ENCODE measurements around the gene CIB2.
"Not testable (repeated sequence)": the region's sequence is repeated elsewhere in the genome, so short reads cannot be mapped to it uniquely, and the experiment has no call there.

The CIB2 gene

DNA sequence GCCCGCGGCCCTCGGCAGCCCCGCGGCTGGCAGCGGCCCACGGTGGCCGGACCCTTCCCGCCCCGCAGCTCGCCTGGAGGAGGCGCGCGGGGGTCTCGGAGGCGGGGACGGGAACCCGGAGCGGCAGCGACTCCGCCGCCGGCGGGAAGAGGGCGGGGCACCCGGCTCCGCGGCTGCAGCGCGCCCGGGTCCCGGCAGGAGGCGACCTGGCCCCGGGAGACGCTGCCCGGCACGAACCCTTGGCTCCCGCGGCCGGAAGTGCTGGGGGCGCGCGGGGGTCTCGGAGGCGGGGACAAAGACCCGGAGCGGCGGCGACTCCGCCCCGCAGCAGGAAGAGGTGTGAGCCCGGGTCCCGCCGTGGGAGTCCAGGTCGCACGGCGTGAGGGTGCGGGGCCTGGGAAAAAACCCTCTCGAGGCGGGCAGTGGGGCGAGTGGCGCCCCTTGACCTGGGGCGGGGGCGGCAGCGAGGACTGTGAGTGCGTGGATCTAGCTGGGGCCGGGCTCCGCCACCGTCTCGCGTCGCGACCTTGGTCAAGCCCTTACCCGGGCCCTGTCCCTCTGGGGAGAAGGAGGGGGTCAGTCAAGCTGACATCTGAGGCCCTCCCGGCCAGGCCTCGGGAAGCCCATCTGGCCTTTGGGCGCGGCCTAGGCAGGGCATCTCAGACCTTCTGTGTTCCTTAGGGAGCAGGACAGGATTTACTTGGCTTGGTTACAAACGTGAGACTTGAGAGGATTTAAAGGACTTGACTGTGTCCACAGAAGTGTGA is at the start of gene CIB2:
Gene CIB2, minus strand, starts transcription at position 151 of the 767 bp plus-strand sequence. CDS start 230 bp downstream, outside the sequence.
- peak; percentile 88 for DNase-seq

DNA sequence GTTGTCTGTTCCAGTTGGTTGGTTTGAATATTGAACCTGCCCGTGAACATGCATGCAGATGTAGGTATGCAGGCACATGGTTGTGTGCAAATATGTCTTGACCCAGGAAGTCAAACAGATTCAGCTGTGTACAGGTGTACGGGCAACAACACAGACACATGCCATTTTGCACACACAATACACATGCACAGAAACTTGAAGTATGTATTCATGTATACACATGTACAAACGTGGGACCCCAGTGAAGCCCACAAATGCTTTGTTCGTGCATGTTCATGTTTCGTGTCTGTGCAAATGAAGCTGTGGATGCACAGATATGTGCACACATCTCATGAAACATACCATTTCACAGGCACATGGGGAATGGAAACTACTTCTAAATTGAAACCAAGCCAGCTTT is 48.7 kb upstream of the CIB2 start:
- DNase-seq = no peak

DNA sequence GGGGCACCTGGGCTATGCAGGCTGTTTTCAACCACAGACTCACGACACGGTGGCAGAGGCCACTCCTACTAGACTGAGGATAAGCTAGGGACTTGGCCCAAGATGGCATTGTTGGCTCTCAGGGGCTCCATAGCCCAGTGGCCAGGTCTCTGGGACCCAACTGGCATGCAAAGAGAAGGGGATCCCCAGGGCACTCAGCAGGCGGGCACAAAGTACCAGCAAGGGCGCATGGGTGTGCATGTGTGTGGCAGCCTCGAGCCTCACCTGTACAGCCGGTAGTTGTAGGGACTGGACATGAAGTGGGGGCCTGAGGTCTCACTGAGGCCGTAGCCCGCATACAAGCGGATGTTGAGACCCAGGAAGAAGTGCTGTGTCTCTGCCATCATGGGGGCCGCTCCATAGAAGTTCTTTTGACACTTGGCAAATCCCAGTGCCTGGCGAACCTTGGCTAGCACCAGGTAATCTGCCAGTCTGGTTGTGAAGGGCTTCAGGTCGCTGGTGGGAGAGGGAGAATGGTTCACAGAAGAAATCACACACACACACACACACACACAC is 48.1 kb upstream of the CIB2 start:
- DNase-seq = no peak

DNA sequence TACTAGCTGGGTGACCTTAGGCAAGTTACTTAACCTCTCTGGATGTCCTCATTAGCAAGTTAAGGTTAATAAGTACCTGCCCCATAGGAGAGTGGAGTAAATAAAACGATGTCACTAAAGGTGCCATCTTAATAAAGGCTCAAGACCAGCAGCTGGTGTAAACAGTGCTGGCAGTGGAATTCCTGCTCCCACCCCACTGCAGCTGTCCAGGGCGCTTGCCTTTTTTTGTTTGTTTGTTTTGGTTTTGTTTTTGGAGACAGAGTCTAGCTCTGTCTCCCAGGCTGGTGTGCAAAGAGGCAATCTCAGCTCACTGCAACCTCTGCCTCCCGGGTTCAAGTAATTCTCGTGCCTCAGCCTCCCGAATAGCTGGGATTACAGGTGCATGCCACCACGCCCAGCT is 46.8 kb upstream of the CIB2 start:
- no peak for DNase-seq

DNA sequence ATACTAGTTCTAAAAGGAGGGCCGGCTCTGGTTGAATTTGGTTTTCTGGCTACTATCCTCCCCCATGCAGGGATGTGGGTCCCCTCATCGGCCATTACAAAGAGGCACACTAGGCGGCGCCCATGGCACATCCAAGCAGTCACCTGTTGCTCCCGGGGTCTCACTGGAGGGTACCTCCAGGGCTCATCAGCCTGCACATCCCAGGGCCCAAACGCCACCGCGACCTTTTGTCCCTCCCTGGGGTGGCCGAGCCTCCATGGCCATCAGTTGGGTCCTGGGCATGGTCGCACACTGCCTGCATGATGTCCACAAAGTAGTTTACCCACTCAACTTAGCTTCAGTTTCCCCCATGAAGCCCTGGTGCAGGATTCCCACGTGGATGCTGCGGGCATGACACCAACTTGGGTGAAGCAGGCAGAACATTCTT is 46.2 kb upstream of the CIB2 start:
- peak; percentile 58 for DNase-seq

DNA sequence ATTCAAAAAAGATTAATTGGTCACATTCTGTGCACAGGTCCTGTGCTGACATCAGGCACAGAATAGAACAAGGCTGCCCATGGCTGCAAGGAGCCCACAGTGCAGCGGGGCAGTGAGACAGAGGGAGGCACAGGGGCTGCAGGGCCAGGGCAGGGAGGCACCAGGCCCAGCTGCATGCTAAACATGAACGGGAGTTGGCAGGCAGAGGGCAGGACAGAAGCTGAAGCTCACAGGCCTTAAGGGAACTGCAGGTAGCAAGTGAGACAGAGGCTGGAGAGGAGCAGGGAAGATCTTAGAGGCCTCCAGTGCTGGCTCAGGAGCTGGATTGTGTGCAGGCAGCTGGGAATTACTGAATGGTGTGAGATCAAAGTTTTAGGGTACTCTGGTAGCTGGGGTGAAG is 44.1 kb upstream of the CIB2 start:
- peak; percentile 3 for DNase-seq

DNA sequence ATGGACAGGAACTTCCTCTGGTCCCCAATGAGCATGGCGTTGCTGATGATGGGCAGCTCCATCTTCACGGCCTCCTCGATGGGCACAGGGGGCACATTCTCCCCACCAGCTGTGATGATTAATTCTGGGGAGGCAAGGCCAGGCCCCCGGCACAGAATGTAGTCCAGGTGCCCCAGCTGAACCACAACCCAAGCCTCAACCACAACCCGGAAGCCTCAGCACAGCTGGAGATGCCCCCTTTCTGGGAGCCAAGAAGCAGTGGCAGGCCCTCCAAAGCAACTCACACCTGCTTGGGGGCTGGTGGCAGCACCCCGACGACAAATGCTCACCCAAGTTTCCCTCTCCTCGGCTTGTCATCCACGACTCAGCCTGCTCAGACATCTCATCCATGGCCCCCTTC is 43.2 kb upstream of the CIB2 start:
- no peak for DNase-seq

DNA sequence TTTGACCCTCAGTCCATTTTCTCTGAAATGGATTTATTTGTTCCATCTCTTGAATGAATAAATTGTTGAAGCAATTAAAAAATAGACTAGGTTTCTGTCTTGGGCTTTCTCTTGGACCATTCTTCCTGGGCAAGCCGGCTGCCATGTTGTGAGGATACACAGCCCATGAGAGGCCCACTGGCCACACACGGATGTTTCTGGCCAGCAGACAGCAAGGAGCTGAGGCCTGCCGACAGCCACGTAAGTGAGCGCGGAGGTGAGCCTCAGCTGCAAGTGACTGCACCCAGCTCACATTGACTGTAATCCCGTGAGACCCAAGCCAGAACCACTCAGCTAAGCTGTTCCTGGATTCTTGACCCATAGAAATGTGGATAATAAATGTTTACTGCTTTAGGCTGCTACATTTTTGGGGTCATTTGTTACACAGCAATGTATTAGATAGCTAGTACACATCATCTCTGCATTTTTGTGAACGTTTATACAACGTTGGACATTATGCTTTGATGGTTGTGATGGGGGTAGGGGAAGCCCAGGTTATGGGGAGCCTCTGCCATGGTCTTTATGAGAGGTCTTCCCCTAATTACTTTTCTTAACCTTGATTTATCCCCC is 40.7 kb upstream of the CIB2 start:
- DNase-seq = no peak

DNA sequence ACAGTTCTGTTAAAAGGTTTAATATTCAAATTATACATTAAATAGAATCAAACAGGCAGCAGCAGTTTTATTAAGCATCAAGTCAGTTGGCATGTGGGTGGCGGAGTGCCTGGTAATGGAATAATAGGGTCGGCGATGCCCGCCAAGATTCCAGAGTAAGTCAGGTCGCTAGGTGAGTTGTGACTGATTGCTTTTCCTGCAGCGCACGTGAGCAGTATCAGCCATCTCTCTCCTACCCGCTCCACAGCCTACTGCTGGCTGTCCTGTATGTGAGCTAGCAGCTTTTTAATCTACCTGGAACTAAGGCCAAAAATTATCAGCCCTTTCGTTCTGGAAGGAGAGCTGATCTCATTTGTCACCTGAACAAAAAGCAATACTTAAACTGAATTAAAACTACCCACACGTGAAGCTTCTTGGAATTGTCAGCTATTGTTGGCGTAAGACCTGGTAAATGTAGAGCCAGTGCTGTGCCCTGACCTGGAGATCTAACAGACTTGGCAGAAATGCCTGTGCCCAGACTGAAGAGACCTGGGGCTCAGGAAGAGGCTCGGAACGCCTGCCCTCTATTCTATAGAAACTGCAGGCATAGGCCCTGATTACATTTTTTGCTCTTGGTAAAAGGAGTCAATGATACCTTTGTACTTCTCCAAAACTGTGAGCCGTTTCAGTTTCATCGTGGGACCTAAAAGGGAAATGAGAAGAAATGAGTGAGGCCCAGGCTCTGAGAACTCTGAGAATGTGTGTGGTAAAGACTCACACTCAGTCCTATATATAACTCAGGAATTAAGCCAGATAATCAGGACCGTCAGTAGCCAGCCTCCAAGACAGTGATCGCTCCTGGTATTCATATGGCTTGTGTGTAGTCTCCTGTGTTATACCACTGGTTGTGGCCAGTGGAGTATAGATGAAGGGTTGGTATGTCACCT is 39.9 kb upstream of the CIB2 start:
- no peak for DNase-seq

DNA sequence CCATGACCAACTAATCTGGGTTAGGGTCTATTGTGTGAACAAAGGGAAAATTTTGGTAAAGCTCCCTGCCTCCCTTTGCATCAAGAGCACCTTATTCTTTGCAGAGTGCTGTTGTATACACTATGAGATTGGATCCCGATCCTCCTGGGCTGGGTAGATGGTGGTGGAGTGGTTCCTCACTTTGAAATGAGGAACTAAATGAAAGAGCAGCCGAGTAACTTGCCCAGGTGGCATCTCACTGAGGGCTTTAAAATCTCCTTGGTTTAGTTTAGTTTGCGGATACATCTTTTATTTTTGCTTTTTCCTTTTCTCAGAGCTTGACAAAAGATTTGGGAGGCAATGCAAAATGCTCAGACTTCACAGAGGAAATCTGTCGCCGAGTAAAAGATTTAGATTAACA is 37.4 kb upstream of the CIB2 start:
- no peak for DNase-seq

DNA sequence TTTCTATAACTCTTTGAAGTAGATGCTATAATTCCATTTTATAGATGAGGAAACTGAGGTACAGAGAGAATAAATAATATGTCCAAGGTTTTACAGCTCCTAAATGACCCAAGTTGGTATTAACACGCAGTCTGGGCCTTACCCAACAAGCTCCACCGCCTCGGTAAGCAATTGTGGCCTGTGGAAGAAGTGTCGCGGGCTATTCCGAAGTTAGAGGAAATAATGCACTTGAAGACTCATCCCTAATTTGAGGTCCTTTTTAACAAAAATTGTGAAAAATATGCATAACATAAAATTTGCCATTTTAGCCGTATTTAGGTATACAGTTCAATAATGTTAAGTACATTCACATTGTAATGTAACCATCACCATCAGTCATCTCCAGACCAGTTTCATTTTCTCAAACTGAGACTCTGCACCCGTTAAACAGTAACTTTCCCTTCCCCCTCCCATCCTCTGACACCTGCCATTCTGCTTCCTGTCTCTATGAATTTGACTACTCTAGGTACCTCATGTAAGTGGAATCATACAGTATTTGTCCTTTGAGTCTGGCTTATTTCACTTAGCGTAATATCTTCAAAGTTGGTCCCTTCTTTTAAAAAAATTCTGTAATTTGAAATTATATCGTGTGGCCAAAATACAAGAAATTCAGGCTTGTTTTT is 36.1 kb upstream of the CIB2 start:
- DNase-seq = no peak

DNA sequence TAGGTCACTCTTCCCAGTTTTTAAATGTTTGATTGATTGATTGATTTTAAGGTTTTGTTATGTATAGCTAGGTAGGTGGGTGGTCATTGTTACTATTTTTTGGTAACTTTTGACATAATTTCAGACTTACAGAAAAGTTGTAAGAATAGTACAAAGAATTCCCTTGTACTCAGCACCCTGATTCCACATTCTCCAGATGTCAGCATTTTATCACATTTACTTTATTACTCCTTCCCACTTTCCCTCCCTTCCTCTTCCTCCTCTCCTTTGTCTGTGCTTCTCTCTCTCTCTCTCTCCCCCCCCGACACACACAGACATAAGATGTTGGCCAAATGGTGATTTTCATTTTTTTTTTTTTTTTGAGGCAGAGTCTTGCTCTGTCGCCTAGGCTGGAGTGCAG is 32.8 kb upstream of the CIB2 start:
- no peak for DNase-seq

DNA sequence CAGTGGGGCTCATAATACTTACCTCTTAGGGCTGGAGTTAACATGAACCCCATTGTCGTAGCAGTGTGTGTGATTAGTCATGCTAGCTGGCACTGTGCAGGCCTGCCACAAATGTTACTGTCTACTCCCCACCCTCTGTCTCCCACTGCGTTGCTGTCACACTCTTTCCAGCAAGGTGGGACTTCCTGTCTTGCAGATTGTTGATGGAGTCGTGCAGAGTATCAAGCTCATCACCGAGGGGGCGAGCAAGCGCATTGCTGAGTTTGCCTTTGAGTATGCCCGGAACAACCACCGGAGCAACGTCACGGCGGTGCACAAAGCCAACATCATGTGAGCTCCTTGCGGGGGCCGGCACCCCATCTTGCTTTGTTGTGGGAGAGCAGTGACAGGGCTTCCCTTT is 30.8 kb upstream of the CIB2 start:
- no peak for DNase-seq

DNA sequence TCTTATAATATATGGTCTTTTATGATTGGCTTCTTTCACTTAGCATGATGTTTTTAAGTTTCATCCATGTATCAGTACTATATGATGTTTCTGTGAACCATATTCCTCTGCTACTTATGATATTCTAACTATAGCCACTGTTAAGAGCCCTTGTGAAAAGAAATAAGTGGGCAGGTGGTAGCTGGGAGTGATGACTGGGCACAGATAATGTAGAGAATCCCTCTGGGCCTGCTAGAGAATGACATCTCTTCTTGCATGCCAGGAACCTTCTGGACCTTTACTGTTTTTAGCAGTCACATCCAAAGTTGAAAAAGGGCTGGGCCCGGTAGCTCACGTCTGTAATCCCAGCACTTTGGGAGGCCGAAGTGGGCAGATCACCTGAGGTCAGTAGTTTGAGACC is 28.1 kb upstream of the CIB2 start:
- DNase-seq = no peak

DNA sequence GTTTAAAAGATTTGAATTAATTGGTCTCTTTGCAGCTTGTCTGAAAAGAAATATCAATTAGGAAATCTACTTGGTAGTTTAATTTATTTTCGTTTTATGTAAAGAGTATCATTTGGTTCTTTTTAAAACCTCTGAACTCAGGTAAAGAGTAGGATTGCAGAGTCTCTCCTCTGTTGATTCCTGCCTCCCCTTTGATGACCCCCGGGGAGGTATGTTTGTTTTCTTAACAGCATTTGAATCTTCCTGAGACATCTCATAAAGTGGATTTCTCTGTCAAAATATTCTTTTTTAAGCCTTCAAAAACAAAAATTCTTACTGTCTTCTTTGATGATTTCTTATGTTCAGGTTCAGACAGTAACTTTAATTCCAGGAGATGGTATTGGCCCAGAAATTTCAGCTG is 26.0 kb upstream of the CIB2 start:
- DNase-seq = no peak

DNA sequence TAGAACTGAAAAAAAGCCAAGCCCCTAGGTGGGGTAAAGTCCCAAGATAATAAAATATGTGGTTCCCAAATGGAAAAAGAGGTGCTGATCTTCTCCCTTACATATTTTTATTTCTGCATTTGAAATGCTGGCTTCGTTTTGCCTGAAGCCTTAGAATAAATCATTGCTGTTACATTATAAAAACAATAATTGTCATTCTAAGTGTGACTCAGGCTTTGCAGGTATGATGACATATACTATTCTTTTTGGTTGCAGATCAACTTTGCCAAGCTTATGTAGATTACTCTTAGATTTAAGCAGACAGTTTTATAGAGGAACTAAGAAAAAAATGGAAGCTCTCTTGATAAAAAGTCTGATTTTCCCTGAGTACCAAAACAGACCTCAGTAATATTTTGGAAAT is 25.4 kb upstream of the CIB2 start:
- DNase-seq = no peak

DNA sequence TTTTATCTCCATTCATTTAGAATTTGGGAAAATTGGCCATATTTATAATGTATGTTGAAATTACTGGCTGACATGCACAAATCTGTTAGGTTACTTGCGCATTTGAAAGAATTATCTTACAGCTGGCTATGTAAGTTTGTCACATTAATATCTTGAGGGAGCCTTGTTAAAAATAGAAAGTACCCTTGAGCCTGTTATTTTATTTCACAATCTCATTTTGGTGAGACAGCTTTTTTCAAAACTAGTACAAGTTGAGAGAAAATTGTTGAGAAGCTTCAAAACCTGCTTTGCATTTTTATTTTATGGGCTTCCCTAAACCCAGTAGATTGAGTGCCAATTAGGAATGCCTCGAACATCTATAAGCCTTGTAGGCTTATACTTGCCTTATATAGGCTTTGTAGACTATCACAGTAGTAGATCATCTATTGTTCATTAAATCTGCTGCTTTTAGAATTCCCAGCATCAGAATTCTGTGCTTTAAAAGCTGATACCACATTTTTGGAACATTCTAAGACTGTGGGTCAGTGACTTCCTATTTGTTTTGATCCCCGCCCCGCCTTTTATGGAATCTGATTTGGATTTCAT is 24.2 kb upstream of the CIB2 start:
- DNase-seq = no peak

DNA sequence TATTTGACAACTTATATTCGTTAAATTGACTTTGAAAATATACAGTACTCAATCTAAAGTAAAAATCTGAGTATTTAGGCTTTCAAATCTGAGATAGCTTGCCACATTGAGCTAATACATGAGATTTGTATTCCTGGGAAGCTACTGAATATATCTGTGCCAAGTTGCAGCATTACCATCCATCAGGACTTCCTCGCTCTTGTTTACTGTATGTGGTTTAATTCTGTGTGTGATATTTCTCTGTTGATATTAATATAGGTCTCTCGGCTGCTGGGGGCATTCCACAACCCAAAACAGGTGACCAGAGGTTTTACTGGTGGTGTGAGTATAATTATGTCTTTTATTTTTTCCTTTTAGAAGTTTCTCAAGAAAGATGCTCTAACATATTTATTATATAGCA is 23.7 kb upstream of the CIB2 start:
- DNase-seq = no peak

DNA sequence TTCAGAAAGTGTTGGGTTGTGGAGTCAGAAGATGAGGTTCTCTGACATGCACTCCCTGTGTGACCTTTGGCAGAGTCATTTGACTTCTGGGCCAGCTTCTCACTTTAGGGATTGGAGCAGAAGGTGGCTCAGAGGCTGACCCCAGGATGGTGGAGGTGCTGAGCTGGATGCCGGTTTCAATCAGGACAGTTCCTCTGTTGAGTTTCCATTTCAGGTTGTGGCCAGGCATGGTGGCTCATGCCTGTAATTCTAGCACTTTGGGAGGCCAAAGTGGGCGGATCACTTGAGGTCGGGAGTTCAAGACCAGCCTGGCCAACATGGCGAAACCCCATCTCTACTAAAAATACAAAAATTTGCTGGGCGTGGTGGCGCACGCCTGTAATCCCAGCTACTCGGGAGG is 19.8 kb upstream of the CIB2 start:
- not testable (repeated sequence) for DNase-seq

DNA sequence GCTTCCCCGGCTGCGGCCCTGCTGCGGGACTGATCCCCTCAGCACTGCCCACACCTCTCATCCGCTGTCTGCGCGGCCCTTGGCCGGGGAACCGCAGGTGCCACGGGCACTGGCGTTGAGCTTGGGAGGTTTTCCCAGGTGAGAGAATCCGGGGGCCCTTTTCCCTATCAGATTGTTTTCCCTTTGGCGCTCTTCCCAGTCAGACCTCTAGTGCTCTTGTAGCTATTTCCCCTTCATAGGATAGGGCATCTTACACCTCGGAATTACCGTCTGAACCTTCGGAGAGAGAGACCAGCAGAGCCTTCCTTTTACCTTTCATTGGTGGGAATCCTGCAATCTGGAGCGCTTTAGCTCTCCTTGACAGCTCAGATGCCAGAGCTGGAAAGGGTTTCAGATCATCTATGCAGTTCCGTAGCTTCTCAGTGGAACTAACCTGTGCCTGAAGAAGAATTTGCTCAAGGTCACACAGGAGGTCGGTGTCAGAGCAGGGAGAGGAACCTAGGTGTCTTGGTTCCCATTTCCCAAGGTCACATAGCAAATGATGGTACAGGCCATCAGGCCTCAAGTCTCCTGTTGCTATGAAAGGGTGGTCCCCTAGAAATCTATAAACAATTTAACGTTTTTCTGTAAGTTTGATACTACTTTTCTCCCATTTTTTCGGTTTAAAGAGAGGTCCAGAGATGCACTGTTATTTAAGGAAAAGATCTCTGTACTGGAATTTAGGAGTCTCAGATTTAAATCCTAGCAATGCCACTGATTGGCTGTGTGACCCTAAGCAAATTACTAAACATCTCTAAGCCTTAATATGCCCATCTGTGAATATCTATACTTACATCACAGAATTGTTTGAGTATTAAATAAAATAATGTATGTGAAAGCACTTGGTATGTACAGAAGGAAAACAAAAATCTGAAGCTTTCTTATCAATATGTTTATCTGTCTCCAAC is 18.8 kb upstream of the CIB2 start:
- DNase-seq = peak; percentile 67
